GM18909 (cell line): Measurements from ENCODE around the gene KCMF1.
A peak's percentile ranks its signal among the peaks of the same experiment; 100 is the strongest.

Experiments
- ATAC-seq: cut with Tn5 transposase; IDR thresholded peaks from one replicate; pipeline ENCODE4 v1.9.1; 2021; ENCODE audit warnings: mild to moderate bottlenecking; ENCODE audit not compliant: unreplicated experiment, poor library complexity

KCMF1 gene

DNA sequence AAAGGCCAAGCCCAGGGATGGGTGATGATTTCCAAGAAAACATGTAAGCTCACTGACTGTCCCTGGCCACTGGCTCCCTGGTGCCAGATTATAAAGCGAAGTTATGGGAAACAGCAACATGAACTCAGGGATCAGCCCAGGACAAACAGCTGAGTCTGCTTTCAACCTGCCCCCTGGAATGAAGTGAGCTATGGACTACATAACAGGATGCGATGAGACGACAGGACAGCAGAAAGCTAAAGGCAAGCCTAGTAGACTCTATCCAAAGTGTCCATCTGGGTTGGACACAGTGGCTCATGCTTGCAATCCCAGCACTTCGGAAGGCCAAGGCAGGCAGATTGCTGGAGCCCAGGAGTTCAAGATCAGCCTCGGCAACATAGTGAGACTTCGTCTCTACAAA, 16.6 kb upstream of the KCMF1 start:
- ATAC-seq: no peak

DNA sequence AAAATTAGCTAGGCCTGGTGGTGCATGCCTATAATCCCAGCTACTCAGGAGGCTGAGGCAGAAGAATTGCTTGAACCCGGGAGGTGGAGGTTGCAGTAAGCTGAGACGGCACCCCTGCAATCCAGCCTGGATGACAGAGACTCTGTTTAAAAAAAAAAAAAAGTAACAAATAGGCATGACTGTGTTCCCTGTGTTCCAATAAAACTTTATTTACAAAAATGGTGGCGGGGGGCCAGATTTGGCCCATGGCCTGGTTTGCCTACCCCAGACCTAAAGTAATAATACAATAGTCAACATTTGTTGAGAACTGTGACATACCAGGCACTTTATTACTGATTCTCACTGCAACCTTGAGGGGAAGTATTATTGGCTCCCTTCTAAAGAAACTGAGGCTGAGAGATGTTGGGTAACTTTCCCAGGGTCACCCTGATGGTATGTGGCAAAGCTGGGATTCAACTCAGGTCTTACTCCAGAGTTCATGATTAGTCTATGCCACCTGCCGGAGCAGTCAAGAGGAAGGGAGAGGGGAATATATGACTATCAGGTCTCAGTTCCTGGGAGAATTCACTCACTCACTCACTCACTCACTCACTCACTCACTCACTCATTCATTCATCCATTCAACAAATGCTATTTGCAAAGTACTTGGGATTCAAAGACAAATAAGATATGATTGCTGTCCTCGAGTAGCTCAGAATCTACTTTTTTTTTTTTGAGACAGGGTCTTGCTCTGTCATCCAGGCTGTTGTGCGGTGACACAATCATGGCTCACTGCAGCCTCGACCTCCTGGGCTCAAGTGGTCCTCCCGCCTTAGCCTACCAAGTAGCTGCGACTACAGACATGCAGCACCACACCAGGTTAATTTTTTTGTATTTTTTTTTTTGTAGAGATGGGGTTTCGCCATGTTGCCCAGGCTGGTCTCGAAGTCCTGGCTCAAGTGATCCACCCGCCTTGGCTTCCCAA, 14.3 kb upstream of the KCMF1 start:
- ATAC-seq: no peak

DNA sequence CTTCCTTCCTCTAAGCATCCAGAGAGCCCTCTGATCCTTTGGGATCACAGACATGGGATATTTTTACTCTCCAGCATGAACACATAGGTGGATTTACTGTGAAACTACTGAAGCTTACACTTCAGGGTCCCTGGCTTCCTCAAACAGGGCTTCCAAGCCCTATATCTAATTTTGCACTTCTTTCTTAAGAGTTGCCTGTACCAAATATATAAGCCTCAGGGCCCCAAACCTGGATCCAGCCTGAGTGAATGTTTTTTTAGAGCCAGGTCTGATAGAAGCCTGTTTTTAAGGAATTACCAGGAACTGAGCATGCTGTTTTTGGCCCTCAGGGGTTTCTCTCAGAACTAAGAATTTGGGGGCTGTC, 13.2 kb upstream of the KCMF1 start:
- no peak for ATAC-seq

DNA sequence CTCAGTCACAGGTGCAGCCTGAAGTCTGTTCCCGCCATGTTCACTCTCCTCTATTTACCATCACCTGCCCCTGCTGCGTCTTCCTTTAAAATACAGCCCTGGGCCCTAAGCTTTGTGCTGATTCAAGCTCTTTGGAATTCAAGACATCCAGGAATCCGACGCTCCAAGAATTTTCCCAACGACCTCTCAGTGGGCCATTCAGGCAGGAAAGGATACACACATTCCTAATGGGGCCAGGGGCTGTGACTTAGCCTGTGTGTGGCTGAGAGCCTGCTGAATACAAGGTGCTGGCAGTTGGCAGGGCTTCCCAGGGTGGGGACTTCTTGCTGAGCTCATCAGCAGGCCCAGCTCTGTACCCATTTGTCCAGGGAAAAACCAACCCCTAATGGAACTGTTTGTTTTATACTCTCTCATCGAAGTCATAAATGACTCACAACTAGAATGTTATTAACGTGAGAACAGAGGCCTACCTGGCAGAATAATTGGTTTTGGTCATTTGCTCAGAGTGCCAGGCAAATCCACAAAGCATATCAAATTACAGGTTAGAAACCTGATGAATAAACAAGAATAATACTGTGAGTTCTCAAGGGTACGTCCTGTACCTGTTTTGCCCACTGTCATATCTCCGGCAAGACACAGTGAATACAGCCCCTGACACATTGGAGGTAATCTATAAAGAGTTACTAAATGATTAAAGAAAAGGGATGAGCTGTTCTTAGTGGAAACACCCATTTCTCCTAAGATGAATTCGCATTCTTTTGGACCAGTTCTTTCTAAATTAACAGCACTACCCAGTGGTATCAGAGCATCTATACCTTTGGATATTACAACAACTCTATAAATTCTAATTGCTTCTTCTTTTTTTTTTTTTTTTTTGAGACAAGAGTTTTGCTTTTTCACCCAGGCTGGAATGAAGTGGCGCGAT, 12.6 kb upstream of the KCMF1 start:
- no peak for ATAC-seq

DNA sequence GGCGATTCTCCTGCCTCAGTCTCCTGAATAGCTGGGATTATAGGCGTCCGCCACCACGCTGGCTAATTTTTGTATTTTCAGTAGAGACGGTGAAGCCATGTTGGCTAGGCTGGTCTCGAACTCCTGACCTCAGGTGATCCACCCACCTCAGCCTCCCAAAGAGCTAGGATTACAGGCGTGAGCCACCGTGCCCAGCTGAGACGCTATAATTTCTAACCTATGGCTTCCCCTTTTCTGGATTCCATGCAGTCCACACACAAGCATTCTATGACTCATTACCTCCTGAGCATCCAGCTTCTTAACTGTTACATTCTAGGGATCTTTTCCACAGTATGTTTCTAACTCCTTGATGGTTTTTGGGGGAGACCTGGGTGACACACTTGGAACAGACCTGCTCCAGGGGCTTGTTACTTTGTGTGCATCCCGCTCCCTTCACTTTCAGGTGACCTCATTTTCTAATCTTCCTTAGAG, 11.8 kb upstream of the KCMF1 start:
- ATAC-seq: no peak

DNA sequence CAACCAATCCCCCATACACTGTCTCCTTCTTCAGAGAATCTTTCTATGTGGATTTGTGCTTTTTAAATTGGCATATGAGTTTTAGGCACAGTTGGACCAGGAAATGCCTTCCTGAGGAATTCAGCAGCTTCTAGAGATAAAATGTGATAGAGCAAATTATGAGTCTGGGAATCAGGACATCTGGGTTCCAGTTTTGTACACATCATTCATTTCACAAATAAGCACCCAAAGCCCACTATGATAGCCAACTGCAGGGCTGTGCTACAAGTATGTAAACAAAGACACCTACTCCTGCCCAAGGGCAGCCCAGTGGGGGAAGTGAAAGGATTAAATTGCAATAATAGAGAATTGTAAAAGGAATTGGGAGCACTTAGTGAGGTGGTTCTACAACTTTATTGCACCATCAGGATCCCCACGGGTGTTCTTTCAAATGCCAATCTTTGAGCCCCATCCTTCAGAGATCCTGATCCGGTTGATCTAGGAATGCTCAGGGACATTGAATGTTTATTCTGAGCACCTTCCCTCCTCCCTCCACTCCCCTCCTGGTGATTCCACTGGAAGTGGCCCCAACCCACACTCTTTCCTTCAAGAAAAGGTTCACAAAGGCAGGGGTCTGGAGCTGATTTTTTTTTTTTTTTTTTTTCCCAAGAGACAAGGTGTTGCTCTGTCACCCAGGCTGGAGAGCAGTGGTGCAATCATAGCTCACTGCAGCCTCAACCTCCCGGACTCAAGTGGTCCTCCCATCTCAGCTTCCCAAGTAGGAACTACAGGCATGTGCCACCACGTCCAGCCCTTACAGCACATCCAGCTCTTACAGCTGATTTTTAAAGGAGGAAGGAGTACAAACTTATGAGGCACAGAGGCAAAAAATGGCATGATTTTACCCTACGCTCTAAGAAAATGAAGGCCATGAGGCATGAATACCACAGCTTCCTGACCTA, 11.1 kb upstream of the KCMF1 start:
- ATAC-seq: no peak

DNA sequence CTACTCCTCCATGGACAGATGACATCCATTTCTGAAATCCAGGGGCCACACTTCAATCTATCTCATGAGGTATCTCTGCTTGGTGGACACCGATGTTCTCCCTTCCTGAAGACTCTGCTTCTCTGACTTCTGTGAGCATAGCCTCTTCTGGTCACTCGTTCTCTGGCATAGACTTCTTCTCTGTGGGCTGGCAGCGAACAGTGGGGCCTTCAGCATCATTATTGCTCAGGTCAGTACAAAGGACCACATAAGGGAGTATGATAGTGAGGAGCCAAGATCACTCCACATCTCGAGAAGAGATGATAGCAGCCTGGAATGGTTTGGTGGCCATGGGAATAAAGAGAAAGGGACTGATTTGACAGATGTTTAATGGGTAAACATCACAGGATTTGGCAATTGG, 8.0 kb upstream of the KCMF1 start:
- ATAC-seq: no peak

DNA sequence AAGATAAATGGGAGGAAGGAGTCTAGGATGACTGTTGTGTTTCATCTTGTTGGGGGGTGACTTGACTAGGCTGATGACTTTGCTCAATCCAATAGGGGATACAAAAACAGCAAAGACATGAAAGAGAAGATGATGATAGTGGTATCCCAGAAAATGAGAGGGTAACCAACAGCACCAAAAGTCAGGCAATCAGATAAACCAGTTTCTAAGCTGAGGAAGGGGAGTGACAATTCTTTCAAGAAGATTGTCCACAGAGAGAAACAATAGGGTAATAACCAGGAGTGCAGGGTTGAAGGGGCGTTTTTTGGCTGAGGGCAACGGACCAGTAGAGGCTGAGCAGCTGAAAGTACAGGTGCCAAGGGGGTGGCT, 7.7 kb upstream of the KCMF1 start:
- ATAC-seq: no peak

DNA sequence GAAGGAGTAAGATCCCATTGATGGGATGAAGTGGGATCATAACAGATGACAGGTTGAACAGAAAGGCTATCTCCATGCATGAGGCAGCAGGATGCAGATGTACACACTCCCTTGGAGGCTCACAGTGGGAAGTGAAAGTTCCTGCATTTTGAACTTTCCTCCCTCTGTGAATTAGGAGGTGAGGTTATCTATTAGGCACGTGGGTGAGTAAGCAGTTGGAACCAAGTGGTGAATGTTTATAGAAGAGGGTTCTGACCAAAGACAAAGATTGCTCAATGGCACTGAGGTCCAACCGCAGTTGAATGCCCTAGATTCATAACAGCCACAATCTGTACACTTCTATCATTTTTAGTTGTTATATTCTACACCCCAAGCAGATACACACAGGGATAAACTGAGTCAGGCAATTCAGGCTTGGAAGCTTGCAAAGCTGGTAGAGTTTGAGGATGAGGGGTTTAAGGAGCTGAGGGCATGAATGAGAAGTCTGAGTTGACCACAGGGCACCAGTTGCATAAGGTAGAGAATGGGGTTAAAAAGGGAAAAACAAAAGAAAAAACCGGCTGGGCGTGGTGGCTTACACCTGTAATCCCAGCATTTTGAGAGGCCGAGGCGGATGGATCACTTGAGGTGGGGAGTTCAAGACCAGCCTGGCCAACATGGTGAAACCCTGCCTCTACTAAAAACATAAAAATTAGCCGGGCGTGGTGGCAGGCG, 7.1 kb upstream of the KCMF1 start:
- ATAC-seq: no peak

DNA sequence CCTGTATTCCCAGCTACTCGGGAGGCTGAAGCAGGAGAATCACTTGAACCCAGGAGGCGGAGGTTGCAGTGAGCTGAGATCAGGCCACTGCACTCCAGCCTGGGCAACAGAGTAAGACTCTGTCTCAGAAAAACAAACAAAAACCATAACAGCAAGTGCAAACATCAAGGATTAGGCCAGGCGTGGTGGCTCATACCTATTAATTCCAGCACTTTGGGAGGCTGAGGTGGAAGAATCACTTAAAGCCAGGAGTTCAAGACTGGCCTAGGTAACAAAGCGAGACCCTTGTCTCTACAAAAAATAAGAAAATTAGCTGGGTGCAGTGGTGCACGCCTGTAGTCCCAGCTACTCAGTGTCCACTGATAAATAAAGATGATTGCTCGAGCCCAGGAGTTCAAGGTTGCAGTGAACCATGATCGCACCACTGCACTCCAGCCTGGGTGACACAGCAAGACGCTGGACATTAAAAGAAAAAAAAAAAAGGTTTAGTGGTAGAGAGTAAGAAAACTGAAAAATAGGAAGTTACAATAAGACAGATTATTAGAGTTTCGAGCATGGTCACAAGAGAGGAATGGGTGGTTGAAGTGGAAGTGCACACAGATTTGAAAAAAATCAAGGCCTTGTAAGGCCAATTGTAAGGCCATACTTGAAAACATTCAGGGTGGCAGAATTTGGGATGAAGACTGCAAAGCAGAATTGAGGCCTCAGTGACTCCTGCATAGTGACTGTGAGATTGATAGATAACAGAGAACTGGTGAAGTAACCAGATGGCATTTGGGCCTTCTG, 6.4 kb upstream of the KCMF1 start:
- no peak for ATAC-seq

DNA sequence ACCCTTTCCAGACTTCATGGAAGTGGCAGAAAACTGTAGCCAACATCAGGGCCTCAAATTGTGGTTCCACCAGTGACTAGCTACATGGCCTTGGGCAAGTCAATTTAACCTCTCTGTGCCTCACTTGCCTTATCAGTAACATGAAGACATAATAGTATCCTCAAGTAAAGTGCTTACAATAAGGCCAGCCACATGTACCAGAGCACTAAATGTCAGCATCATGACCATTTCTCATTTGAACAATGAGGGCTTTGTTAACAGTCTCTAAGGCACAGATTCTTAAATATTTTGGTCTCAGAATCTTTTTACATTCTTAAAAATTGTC, 5.8 kb upstream of the KCMF1 start:
- no peak for ATAC-seq

DNA sequence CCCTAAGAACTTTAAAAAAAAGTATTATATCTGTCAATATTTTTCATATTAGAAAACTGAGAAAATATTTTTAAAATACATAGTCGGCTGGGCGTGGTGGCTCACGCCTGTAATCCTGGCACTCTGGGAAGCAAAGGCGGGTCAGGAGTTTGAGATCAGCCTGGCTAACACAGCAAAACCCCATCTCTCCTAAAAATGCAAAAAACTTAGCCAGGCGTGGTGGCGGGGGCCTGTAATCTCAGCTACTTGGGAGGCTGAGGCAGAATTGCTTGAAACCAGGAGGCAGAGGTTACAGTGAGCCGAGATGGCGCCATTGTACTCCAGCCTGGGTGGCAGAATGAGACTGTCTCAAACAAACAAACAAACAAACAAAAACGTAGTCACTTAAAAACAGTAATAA, 5.1 kb upstream of the KCMF1 start:
- ATAC-seq: no peak

DNA sequence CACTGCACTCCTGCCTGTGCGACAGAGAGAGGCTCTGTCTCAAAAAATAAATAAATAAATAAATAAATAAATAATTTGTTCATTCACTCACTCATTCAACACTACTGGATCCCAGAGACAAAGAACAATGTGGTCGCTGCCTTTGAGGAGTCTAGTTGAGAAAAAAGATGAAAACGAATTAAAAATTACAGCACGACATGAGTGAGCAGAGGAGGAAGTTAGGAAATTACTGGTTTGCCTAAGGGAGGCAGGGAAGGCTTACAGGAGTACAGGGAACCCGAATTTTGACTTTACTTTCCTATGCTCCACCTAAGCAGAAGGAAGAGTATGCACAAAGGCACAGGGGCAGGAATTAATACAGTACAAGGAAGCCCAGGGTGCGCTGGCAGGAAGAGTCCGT, 4.2 kb upstream of the KCMF1 start:
- ATAC-seq: no peak

DNA sequence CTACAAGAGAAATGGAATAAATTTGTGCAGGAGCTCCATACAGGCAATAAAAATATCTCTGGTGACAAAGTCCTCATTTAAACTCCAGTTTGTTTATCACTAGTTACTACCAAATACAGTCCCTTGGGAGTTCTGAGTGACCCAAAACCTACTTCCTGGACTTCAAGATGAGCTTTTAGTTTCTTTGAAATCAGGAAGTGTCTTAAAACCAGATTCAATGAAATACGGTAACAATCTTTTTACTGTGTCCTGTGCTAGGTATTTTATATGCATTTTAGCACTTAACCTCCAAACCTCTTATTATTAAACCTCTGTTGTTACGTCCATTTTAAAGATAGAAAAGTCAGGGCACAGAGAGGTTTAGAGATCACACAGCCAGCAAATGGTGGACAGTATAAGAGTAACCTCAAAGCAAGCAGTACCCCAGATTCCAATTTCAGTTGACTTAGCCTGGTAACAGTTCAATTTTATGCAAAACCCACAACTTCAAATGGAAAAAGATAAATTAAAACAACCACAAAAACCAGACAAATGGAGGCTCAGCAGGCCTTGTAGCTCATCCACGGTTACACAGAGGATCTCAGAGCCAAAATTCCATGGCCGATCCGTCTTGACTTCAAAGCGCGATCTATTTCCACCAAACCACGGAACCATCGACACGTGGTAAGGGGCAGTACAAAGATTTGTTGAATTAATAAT, 1.3 kb upstream of the KCMF1 start:
- no peak for ATAC-seq

DNA sequence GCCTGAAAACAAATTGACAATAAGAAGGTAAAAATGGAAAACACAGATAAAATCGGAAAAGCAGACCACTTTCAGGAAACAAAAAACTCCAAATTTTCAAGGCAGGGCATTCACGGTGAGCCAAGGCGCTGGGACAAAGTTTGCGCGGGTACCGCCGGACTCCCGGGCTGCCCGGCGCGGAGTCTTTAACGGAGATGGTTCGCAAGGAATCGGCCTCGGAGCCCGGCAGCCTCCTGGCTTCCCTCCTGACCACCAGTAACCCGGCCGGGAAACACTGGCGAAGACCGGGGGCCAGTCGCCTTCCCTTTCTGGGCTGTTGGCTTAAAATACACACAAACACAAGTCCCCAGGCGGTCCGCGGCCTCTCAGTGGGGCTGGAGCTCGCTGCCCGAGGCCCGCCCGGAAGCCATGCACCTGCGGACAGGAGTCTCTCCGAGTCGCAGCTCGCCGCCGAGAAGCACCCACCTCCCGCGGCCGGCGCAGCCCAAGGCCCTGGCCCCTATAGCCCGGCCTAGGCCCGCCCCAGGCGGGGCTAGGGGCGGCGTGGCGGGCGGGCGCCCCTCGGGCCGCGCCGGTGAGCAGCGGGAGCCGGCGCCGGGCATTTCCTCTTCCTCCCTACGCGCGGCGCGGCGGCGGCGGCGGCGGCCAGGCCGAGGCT, 622 bp upstream of the KCMF1 start:
- peak; percentile 42 for ATAC-seq

DNA sequence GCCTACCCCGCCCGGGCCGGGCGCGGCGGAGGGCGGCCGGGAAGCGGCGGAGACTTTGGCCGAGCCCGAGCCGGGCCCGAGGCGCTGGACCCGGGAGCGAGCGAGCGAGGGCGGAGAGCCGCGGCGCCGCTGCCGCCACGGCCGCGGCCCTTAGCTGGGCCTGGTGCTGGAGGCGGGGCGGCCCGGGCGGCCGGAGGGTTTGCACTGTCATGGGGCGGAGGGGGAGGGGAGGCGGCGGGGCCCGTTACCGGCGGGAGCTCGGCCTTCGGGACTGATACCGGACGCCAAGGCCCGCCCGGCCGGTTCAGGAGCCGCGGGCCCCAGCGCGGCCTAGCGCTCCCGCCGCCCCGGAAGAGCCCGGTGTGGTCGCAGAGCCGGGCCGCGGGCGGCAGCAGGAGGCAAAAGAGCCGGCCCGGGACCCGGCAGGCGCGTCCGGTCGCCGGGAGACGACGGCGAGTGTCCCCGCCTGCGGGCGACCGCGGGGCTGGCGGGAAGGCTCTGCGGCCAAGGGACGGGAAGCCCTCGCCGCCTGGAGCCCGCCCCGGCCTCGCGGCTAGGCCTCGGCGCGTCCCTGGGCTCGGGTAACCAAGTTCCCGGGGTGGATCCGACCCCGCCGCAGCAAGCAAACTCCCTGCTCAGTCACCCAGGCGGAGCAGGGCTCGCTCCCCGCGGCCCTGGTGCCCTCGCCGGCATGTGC, 697 bp downstream of the KCMF1 start:
- ATAC-seq: peak; percentile 37

DNA sequence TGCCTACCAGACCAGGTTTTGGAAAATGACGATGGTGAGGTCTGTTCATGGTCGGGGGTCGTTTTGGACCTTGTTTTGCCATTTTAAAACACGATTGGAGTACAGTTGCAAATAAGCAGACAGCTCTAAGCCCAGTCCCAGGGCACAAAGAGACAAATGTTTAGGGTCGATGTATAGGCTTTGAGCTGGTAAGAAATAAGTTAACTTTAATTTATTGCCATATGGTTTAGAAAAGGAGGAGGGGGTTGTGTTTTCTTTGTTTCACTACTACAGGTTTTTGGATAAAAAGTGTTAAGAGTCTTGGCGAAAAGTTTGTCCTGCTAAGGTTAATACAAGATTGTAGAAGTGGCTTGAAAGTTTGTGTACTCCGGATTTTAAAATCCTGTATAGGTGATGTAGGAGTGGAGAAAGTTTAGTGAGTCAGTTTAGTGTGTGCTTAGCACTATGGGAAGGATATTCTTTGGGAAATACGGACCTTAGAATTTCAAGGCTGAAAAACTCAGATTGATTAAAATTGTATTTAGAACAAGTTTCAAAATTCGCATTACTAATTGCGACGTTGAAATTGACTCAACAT, 1.3 kb downstream of the KCMF1 start:
- no peak for ATAC-seq
